Kasumi-1 (cell line): ENCODE measurements around the gene AFP.
"Not testable (repeated sequence)": the region's sequence is repeated elsewhere in the genome, so short reads cannot be mapped to it uniquely, and the experiment has no call there.

Experiments used
- DNase-seq, 2 experiments: peaks; one replicate each; lab custom pipeline; 2025; lab: John Stamatoyannopoulos, UW

Gene AFP

GRCh38 chr4:73435984-73436383 is at the start of gene AFP:
Gene AFP (plus strand): TSS chr4:73436221. CDS start chr4:73436263, 42 bp downstream.
- DNase-seq, result no peak

DNA sequence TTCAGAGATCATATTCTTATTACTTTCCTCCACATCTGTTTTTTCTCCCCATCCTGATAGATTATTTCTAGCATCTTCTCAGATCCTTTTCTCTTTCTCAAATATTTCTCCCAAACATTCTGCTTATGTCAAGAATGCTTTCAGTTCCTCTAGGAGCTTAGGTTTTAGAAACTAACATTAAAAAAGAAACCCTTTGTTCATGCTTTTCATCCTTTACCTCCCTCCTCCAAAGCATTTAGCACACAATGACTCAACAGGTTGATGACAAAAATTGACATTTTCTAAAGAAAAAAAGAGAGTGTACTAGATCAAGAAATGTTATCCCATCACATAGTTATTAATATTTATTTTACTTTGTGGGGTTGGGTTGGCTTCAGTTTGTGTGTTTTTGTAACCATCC is 48.5 kb upstream of the AFP start:
- DNase-seq, result no peak

GRCh38 chr4:73388887-73389286 is 47.1 kb upstream of the AFP start:
- DNase-seq, result no peak

DNA sequence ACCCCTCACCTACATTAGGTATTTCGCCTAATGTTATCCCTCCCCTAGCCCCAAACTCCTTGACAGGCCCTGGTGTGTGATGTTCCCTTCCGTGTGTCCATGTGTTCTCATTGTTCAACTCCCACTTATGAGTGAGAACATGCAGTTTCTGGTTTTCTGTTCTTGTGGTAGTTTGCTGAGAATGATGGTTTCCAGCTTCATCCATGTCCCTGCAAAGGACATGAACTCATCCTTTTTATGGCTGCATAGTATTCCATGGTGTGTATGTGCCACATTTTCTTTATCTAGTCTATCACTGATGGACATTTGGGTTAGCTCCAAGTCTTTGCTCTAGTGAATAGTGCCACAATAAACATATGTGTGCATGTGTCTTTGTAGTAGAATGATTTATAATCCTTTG is 46.4 kb upstream of the AFP start:
- DNase-seq, result not testable (repeated sequence)

- no peak for DNase-seq
These were observed 44.2 kb upstream of the AFP start for GRCh38 chr4:73391774-73392173.

GRCh38 chr4:73392936-73393335 is 43.1 kb upstream of the AFP start:
- no peak for DNase-seq

- no peak for DNase-seq
These were observed 39.7 kb upstream of the AFP start for GRCh38 chr4:73396304-73396703.

DNA sequence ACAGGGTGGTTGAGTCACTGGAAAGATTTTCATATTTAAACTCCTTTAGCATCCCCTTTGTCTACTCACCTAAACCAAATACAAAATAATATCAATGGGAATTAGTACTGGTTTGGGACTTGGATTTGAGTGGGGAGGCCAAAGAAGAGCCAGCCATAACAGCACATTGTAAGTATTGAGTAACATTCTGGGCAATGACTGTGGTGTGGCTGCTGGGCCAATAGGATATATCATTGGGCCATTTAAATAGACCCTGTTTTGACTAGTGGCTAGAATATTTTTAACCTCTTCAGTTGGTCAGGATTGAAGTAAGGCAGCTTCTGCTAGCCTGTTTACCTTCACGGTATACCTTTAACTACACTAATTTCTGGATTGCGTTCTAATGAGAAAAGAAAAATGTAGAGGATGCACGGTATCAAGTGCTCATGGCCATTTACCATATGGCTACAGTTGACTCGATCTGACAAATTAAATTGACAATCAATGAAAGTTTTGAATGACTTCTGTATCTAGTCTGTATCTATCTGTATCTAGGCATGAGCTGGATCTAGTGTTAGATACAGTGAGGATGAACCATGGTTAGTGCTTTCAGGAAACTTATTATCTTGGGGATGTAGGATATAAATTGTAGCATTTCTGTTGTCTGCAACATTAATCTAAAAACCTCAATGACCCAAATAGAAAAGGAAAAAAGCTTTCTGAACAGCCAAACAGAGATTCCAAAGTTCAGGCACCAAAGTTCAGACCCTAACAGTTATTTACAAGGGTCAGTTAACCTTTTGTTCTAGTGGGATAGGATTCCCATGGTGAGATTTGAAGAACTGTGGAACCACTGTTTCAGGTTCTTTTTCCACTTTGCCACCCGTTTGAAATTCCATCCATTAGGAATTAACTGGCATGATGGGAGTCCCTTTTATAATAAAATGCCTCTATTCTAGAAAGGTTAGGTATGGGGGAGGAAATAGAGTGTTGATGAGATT is 38.7 kb upstream of the AFP start:
- DNase-seq, result no peak

DNA sequence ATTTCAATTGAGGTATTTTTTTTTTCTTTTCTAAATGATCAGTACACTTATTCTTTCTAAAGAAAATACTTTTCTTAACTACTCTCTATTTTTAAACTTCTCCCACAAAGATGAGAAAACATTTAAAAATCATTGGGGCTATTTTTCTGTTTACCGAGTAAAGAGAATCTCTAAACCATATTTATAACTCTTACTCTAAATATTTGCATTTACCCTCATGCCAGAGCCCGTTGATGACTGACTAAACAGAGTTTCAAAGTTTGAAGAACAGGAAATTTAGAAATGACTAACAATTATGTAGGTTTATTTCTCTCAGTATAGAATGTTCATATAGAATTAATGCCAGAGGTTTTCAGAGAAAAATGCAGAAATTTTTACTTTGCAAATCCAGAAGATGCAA is 34.6 kb upstream of the AFP start:
- no peak for DNase-seq

GRCh38 chr4:73404042-73404441 is 32.0 kb upstream of the AFP start, which contains the start of gene ALB:
Gene ALB (plus strand): TSS chr4:73404287. CDS start chr4:73404328, 41 bp downstream.
- DNase-seq, result no peak

DNA sequence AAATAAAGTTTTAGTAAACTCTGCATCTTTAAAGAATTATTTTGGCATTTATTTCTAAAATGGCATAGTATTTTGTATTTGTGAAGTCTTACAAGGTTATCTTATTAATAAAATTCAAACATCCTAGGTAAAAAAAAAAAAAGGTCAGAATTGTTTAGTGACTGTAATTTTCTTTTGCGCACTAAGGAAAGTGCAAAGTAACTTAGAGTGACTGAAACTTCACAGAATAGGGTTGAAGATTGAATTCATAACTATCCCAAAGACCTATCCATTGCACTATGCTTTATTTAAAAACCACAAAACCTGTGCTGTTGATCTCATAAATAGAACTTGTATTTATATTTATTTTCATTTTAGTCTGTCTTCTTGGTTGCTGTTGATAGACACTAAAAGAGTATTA is 31.6 kb upstream of the AFP start:
- no peak for DNase-seq

- no peak for DNase-seq
These were observed 30.9 kb upstream of the AFP start for GRCh38 chr4:73405138-73405537.

- DNase-seq, result no peak
These were observed 29.5 kb upstream of the AFP start for GRCh38 chr4:73406548-73406875.

GRCh38 chr4:73407227-73407673 is 28.8 kb upstream of the AFP start:
- DNase-seq, result no peak

GRCh38 chr4:73408181-73408867 is 27.7 kb upstream of the AFP start:
- peak in 1 of 2 experiments; percentile 2 for DNase-seq

DNA sequence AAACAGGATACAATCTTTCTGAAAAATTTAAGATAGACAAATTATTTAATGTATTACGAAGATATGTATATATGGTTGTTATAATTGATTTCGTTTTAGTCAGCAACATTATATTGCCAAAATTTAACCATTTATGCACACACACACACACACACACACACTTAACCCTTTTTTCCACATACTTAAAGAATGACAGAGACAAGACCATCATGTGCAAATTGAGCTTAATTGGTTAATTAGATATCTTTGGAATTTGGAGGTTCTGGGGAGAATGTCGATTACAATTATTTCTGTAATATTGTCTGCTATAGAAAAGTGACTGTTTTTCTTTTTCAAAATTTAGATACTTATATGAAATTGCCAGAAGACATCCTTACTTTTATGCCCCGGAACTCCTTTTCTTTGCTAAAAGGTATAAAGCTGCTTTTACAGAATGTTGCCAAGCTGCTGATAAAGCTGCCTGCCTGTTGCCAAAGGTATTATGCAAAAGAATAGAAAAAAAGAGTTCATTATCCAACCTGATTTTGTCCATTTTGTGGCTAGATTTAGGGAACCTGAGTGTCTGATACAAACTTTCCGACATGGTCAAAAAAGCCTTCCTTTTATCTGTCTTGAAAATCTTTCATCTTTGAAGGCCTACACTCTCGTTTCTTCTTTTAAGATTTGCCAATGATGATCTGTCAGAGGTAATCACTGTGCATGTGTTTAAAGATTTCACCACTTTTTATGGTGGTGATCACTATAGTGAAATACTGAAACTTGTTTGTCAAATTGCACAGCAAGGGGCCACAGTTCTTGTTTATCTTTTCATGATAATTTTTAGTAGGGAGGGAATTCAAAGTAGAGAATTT is 26.8 kb upstream of the AFP start:
- DNase-seq, result no peak

GRCh38 chr4:73409978-73410548 is 26.0 kb upstream of the AFP start:
- DNase-seq, result no peak

GRCh38 chr4:73410916-73411730 is 24.9 kb upstream of the AFP start:
- no peak for DNase-seq

DNA sequence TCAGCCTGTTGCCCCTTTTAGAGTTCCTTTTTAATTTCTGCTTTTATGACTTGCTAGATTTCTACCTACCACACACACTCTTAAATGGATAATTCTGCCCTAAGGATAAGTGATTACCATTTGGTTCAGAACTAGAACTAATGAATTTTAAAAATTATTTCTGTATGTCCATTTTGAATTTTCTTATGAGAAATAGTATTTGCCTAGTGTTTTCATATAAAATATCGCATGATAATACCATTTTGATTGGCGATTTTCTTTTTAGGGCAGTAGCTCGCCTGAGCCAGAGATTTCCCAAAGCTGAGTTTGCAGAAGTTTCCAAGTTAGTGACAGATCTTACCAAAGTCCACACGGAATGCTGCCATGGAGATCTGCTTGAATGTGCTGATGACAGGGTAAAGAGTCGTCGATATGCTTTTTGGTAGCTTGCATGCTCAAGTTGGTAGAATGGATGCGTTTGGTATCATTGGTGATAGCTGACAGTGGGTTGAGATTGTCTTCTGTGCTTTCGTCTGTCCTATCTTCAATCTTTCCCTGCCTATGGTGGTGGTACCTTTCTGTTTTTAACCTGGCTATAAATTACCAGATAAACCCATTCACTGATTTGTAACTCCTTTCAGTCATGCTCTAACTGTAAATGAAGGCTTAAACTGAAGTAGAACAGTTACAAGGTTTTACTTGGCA is 24.1 kb upstream of the AFP start:
- DNase-seq, result no peak

GRCh38 chr4:73413294-73413755 is 22.7 kb upstream of the AFP start:
- DNase-seq, result no peak
